K562 (cell line): ENCODE data around the gene EBF4. TPM values are rescaled to one million over a fixed set of nuclear protein-coding genes. Genes with fewer than 3 reads are reported as not detected.

ENCODE experiments used
- ARID3B ChIP-seq: fragments of 250-450 bp; sonication (Bioruptor Pico); IDR thresholded peaks from 2 replicates; pipeline ENCODE4 v1.4.0; 2020; ENCODE audit warnings: borderline replicate concordance
- CTCF ChIP-seq, 3 experiments: IDR thresholded peaks in 2 of 3; conservative IDR thresholded peaks in 1 of 3; 2 replicates each; pipeline ENCODE4 v1.5.1; 2011 to 2012; ENCODE audit warnings: low read length in 3 of 3, mild to moderate bottlenecking in 3 of 3, control low read depth in 2 of 3, improper control_type of control experiment in 1 of 3, inconsistent platforms in 1 of 3, low read depth in 1 of 3, mixed read lengths in 1 of 3, moderate library complexity in 1 of 3; ENCODE audit not compliant: insufficient read depth in 2 of 3
- DPF2 ChIP-seq: fragments of 450-650 bp; IDR thresholded peaks from 2 replicates; pipeline ENCODE4 v1.6.1; 2016
- FOXK1 ChIP-seq: sonication (generic); formaldehyde crosslinking; IDR thresholded peaks from 2 replicates; pipeline ENCODE4 v1.8.0; 2022; ENCODE audit warnings: missing genetic modification reagents, mild to moderate bottlenecking, borderline replicate concordance
- HNRNPH1 ChIP-seq: fragments of 200-400 bp; formaldehyde crosslinking; optimal IDR thresholded peaks from 2 replicates; pipeline ENCODE3; 2017; ENCODE audit warnings: low read depth, mild to moderate bottlenecking, low read length, moderate library complexity
- KDM2B ChIP-seq: fragments of 250-450 bp; sonication (Bioruptor Pico); IDR thresholded peaks from 2 replicates; pipeline ENCODE4 v1.8.0; 2021; ENCODE audit warnings: mild to moderate bottlenecking, moderate library complexity
- KLF10 ChIP-seq: fragments of 250-450 bp; sonication (Bioruptor Pico); IDR thresholded peaks from 2 replicates; pipeline ENCODE4 v1.6.1; 2021; ENCODE audit warnings: matching md5 sums
- MCM7 ChIP-seq, 2 experiments: fragments of 450-650 bp; IDR thresholded peaks; 2 replicates each; pipeline ENCODE4 v1.6.1; 2016 to 2018
- MEF2A ChIP-seq: IDR thresholded peaks from 2 replicates; pipeline ENCODE4 v1.6.1; 2011; ENCODE audit warnings: low read depth, mild to moderate bottlenecking, low read length, moderate library complexity; ENCODE audit not compliant: control insufficient read depth
- MTA2 ChIP-seq: fragments of 450-650 bp; IDR thresholded peaks from 2 replicates; pipeline ENCODE4 v1.6.1; 2016; ENCODE audit warnings: low read depth
- REST ChIP-seq, 2 experiments: fragments of 450-650 bp; formaldehyde crosslinking in 1 of 2; IDR thresholded peaks; 2 replicates each; pipeline versions ENCODE4 v1.4.0 to v1.6.1; 2014 to 2020; ENCODE audit warnings: mild to moderate bottlenecking in 2 of 2, borderline replicate concordance in 1 of 2, low read depth in 1 of 2
- SIRT6 ChIP-seq: IDR thresholded peaks from one replicate; pipeline ENCODE4 v1.6.1; 2012; ENCODE audit warnings: low read depth, mild to moderate bottlenecking, control low read depth, inconsistent platforms, low read length, moderate library complexity
- SMAD2 ChIP-seq: fragments of 150-350 bp; IDR thresholded peaks from 2 replicates; pipeline ENCODE4 v1.6.1; 2014; ENCODE audit warnings: low read depth, mild to moderate bottlenecking, low read length
- SRSF1 ChIP-seq: fragments of 200-400 bp; formaldehyde crosslinking; IDR thresholded peaks from 2 replicates; pipeline ENCODE4 v1.6.1; 2017; ENCODE audit warnings: mild to moderate bottlenecking, low read depth, low read length, moderate library complexity
- TAF9B ChIP-seq: fragments of 450-650 bp; IDR thresholded peaks from 2 replicates; pipeline ENCODE4 v1.6.1; 2018; ENCODE audit warnings: mild to moderate bottlenecking; ENCODE audit not compliant: partially characterized antibody
- ZNF384 ChIP-seq: IDR thresholded peaks from 2 replicates; pipeline ENCODE4 v1.6.1; 2012; ENCODE audit warnings: low read depth, low read length, improper control_type of control experiment
- polyA plus RNA-seq, 8 experiments: library from polyadenylated mRNA; depleted of rRNA in 4 of 8; stranded (reverse) in 5 of 8; unstranded in 3 of 8; fragments of >200 nt; fragmentation: Nextera tagmentation in 2 of 8; fragmentation: Illumina TruSeq in 1 of 8; extraction: Ambion mirVana in 2 of 8; extraction: Trizol in 1 of 8; gene quantifications; 2 replicates each; pipeline versions ENCODE4 v1.2.1 to v1.2.3, GENCODE V29; 2011 to 2014; ENCODE audit warnings: inconsistent platforms in 1 of 8, missing spikeins in 1 of 8
- total RNA-seq, 7 experiments: library from RNA; depleted of rRNA in 6 of 7; stranded (reverse); fragments of >200 nt in 6 of 7; fragmentation: Illumina TruSeq in 2 of 7; extraction: Trizol in 2 of 7; gene quantifications; 2 replicates each; pipeline versions ENCODE4 v1.2.1 to v1.2.3, GENCODE V29; 2011 to 2021; ENCODE audit warnings: low replicate concordance in 1 of 7

The EBF4 gene
- total and polyA plus RNA-seq, 9 of the 15 experiments (the other 6 are each of a cell fraction or from before 2014, with no cell fraction given), result 0.09 TPM; not detected in 8

GRCh38 chr20:2651772-2652723 is 40.5 kb upstream of the EBF4 start, which contains the start of gene NOP56 (continued):
- TF ChIP-seq REST (IDR thresholded peaks at IDR 0.05; ENCODE audit: borderline replicate concordance), result peak; percentile 51; the same call in 1 of the 2 replicates
- TF ChIP-seq REST (CRISPR knock-in tag; IDR thresholded peaks at IDR 0.05; ENCODE audit: low read depth), result no peak
- no peak for TF ChIP-seq MTA2
- TF ChIP-seq MEF2A, result no peak
- TF ChIP-seq SMAD2, result no peak
- TF ChIP-seq HNRNPH1, result no peak
- peak; percentile 57 for TF ChIP-seq TAF9B
- peak; percentile 42; the same call in 1 of the 2 replicates for TF ChIP-seq SRSF1
- no peak for TF ChIP-seq KLF10
- no peak for TF ChIP-seq CTCF (IDR thresholded peaks at IDR 0.05 in 2 of 3, conservative IDR thresholded peaks at IDR 0.05 in 1 of 3; ENCODE audit: insufficient read depth in 2 of 3, low read depth in 1 of 3, low read length in 3 of 3)
- no peak for TF ChIP-seq SIRT6
- peak; percentile 29; the same call in 1 of the 2 replicates for TF ChIP-seq DPF2
- no peak for TF ChIP-seq MCM7 (IDR thresholded peaks at IDR 0.05)
- no peak for TF ChIP-seq ZNF384
- no peak for TF ChIP-seq FOXK1 (CRISPR knock-in tag)
- no peak for TF ChIP-seq ARID3B (CRISPR knock-in tag)
- no peak for TF ChIP-seq KDM2B (CRISPR knock-in tag)
